ENCODE results near the gene ERI3. TPM values are rescaled to one million over a fixed set of nuclear protein-coding genes. Genes with fewer than 3 reads are reported as not detected.
A peak's percentile ranks its signal among the peaks of the same experiment; 100 is the strongest.

Gene ERI3
- total and polyA plus RNA-seq, 2 of the 13 experiments (the other 11 are each of a cell fraction or from before 2014, with no cell fraction given) = 35.6 to 35.9 TPM

- TF ChIP-seq ZXDC (CRISPR knock-in tag; IDR thresholded peaks at IDR 0.05) (0 out of 2 replicates have a peak, but pooled peaks have one; percentile 46), RXRB (CRISPR knock-in tag; IDR thresholded peaks at IDR 0.05; ENCODE audit: borderline replicate concordance) (no peak), ZKSCAN8 (CRISPR knock-in tag; IDR thresholded peaks at IDR 0.05; ENCODE audit: borderline replicate concordance) (no peak), ZNF605 (CRISPR knock-in tag; IDR thresholded peaks at IDR 0.05) (no peak), NFYB (CRISPR knock-in tag; IDR thresholded peaks at IDR 0.05) (peak; percentile 96), YEATS4 (CRISPR knock-in tag; IDR thresholded peaks at IDR 0.05; ENCODE audit: borderline replicate concordance) (peak; percentile 93), ZNF788 (CRISPR knock-in tag; IDR thresholded peaks at IDR 0.05; ENCODE audit: borderline replicate concordance) (peak; percentile 40), ZFP41 (CRISPR knock-in tag; IDR thresholded peaks at IDR 0.05; ENCODE audit: borderline replicate concordance) (no peak), GABPB1 (CRISPR knock-in tag; IDR thresholded peaks at IDR 0.05) (peak; percentile 88), POLR2AphosphoS5 (IDR thresholded peaks at IDR 0.05; ENCODE audit: low read depth, low read length) (peak; percentile 60), NR2F1 (CRISPR knock-in tag; IDR thresholded peaks at IDR 0.05) (0 out of 4 replicates have a peak, but pooled peaks of 1 of the 2 experiments have one; percentile 20)
- TF ChIP-seq, protein P1, sequence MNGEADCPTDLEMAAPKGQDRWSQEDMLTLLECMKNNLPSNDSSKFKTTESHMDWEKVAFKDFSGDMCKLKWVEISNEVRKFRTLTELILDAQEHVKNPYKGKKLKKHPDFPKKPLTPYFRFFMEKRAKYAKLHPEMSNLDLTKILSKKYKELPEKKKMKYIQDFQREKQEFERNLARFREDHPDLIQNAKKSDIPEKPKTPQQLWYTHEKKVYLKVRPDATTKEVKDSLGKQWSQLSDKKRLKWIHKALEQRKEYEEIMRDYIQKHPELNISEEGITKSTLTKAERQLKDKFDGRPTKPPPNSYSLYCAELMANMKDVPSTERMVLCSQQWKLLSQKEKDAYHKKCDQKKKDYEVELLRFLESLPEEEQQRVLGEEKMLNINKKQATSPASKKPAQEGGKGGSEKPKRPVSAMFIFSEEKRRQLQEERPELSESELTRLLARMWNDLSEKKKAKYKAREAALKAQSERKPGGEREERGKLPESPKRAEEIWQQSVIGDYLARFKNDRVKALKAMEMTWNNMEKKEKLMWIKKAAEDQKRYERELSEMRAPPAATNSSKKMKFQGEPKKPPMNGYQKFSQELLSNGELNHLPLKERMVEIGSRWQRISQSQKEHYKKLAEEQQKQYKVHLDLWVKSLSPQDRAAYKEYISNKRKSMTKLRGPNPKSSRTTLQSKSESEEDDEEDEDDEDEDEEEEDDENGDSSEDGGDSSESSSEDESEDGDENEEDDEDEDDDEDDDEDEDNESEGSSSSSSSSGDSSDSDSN (CRISPR knock-in tag; IDR thresholded peaks at IDR 0.05) = peak; percentile 28; the same call in 1 of the 2 replicates
- TF ChIP-seq, protein P2, sequence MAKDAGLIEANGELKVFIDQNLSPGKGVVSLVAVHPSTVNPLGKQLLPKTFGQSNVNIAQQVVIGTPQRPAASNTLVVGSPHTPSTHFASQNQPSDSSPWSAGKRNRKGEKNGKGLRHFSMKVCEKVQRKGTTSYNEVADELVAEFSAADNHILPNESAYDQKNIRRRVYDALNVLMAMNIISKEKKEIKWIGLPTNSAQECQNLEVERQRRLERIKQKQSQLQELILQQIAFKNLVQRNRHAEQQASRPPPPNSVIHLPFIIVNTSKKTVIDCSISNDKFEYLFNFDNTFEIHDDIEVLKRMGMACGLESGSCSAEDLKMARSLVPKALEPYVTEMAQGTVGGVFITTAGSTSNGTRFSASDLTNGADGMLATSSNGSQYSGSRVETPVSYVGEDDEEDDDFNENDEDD (CRISPR knock-in tag; IDR thresholded peaks at IDR 0.05; ENCODE audit: borderline replicate concordance) = peak; percentile 49
- TF ChIP-seq, protein P3, sequence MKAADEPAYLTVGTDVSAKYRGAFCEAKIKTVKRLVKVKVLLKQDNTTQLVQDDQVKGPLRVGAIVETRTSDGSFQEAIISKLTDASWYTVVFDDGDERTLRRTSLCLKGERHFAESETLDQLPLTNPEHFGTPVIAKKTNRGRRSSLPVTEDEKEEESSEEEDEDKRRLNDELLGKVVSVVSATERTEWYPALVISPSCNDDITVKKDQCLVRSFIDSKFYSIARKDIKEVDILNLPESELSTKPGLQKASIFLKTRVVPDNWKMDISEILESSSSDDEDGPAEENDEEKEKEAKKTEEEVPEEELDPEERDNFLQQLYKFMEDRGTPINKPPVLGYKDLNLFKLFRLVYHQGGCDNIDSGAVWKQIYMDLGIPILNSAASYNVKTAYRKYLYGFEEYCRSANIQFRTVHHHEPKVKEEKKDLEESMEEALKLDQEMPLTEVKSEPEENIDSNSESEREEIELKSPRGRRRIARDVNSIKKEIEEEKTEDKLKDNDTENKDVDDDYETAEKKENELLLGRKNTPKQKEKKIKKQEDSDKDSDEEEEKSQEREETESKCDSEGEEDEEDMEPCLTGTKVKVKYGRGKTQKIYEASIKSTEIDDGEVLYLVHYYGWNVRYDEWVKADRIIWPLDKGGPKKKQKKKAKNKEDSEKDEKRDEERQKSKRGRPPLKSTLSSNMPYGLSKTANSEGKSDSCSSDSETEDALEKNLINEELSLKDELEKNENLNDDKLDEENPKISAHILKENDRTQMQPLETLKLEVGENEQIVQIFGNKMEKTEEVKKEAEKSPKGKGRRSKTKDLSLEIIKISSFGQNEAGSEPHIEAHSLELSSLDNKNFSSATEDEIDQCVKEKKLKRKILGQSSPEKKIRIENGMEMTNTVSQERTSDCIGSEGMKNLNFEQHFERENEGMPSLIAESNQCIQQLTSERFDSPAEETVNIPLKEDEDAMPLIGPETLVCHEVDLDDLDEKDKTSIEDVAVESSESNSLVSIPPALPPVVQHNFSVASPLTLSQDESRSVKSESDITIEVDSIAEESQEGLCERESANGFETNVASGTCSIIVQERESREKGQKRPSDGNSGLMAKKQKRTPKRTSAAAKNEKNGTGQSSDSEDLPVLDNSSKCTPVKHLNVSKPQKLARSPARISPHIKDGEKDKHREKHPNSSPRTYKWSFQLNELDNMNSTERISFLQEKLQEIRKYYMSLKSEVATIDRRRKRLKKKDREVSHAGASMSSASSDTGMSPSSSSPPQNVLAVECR (CRISPR knock-in tag; IDR thresholded peaks at IDR 0.05; ENCODE audit: borderline replicate concordance) = peak; percentile 65
- TF ChIP-seq, protein P4, sequence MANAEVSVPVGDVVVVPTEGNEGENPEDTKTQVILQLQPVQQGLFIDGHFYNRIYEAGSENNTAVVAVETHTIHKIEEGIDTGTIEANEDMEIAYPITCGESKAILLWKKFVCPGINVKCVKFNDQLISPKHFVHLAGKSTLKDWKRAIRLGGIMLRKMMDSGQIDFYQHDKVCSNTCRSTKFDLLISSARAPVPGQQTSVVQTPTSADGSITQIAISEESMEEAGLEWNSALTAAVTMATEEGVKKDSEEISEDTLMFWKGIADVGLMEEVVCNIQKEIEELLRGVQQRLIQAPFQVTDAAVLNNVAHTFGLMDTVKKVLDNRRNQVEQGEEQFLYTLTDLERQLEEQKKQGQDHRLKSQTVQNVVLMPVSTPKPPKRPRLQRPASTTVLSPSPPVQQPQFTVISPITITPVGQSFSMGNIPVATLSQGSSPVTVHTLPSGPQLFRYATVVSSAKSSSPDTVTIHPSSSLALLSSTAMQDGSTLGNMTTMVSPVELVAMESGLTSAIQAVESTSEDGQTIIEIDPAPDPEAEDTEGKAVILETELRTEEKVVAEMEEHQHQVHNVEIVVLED (CRISPR knock-in tag; IDR thresholded peaks at IDR 0.05; ENCODE audit: borderline replicate concordance) = peak; percentile 71; the same call in 1 of the 2 replicates
Observed at GRCh38 chr1:44354840-44355581, at the start of gene ERI3 (continued).
